ENCODE measurements around the gene UTF1.

UTF1 gene

GRCh38 chr10:133230044-133230361 is at the start of gene UTF1:
TSS of gene UTF1 (plus strand) at chr10:133230217. CDS start at chr10:133230289, 72 bp downstream.
- DNase-seq (ENCODE audit: low spot score) = no peak

DNA sequence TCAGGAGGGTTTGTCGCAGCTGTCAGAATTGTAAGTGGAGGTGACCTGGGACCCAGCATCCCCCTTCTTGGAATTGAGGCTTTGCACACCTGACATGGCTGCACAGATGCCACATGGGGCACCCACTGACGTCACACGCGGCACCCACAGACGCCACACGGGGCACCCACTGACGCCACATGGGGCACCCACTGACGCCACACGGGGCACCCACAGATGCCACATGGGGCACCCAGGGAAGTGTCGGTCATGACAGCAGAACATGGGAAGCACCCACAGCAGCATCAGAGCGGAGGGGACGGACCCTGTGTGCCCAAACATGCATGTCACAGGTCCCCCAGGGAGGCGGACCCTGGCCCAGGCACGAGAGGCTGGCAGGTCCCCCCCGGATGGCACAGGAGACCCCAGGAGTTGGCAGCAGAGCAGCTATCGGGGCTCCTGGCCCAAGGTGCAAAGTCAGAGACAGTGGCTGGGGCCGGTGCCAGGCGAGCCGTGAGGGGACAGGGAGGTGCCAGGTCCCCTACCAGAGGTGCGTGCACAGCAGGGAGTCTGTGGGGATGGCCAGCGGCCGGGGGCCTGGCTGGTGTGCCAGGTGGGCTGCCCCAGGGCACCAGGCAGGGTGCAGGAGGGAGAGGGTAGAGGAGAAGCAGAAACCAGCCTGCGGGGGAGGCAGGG is 48.9 kb upstream of the UTF1 start:
- no peak for DNase-seq (ENCODE audit: low spot score)

DNA sequence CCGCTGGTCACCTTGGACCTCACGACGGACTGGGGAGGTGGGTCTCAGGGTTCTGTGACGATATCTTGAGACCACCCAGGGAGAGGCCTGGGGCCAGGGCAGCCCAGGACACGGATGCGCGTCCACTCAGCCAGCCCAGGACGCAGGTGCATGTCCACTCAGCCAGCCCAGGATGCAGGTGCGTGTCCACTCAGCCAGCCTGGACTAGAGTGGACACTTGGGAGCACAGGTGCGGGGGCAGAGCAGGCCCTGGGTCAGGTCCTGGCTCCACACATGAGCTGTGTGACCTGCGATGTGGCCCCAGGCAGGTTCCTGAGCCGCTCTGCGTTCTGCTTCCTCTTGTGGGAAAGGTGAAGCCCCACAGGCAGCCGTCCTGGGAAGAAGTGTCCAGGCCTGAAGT is 47.8 kb upstream of the UTF1 start:
- DNase-seq (ENCODE audit: low spot score) = no peak

DNA sequence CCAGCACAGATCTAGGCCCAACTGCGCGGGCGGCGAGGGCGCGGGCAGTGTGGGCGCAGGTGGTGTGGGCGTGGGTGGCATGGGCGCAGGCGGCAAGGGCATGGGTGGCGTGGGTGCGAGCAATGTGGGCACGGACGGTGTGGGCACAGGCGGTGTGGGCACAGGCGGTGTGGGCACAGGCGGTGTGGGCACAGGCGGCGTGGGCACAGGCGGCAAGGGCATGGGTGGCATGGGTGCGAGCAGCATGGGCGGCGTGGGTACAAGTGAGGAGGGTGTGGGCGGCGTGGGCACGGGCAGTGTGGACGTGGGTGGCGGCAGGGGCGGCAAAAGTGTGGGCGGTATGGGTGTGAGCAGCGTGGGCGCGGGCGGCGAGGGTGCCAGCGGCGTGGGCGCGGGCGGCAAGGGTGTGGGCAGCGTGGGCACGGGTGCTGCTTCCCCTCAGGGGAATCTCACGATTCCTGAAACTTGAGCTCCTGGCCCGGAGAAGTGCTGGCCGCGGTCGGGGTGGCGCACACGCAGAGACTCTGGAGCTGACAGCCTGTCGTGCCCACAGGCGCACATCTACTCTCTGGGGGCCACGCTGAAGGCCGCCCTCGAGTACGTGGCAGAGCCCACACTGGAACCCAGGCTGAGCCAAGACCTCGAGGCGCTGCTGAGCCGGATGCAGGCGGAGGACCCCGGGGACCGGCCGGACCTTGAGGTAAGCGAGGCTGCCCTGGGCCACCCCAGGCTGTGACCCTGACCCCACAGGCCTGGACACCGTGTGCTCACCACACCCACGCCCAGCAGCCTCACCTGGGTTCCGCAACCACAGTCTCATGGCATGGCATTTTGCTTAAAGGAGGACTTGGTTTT is 47.0 kb upstream of the UTF1 start:
- no peak for DNase-seq (ENCODE audit: low spot score)

DNA sequence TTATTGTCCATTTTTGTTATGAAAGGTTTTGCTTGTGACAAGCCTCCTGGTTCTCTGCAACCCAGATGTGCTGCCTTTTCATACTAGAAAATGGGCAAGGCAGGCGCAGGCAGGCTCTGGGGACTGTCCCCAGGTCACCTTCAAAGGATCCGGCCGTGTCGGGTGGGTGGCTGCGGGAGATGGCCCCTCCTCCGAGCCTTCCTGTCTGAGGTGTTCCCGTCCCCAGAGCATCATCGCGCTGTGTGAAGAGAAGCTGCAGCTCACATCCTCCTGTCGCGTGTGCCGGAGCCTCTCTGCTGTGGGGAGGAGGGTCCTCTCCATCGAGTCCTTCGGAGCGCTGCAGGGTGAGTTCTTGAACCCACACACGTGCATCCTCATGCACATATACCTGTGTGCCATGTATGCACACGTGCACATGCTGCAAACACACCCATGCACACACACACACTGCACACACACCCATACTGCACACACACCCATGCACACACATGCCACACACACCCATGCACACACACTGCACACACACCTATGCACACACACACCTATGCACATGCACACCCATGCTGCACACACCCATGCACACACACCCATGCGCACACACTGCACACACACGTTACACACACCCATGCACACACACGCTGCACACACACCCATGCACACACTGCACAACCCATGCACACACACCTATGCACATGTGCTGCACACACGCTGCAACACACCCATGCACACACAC is 46.2 kb upstream of the UTF1 start:
- DNase-seq (ENCODE audit: low spot score) = no peak

GRCh38 chr10:133184591-133185244 is 45.3 kb upstream of the UTF1 start:
- no peak for DNase-seq (ENCODE audit: low spot score)

DNA sequence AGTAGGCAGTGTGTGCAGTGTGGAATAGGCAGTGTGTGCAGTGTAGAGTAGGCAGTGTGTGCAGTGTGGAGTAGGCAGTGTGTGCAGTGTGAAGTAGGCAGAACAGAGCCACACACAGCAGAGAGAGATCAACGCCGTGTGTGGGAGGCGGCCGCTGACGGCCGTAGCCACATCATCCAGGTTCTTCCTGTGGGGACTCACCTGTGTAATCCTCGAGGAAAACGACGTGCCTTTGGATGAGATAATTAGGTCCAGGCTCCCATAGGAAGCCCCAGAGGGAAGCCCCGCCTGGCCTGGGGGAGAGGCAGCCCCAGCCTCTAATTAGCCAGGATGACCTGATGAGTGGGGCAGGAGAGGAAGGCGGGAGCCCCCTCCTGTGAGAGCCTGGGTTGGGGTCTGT is 44.6 kb upstream of the UTF1 start:
- no peak for DNase-seq (ENCODE audit: low spot score)

DNA sequence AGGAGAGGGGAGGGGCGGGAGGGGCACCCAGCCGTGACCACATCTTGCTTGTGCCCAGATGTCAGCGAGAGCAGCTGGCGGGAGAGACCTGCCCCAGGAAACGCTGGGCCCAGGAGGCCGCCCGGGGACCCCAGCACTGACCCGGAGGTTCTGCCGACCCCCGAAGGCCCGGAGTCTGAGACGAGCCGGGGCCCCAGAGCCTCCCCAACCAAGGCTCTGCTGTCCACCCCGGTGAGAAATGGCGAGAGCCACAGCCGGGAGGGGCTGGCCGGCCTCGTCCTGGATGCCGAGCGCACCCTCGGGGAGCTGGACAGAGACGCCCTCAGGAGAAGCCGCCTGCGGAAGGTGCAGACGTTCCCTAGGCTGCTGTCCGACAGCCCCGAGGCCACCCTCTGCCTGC is 44.1 kb upstream of the UTF1 start:
- DNase-seq (ENCODE audit: low spot score) = no peak

DNA sequence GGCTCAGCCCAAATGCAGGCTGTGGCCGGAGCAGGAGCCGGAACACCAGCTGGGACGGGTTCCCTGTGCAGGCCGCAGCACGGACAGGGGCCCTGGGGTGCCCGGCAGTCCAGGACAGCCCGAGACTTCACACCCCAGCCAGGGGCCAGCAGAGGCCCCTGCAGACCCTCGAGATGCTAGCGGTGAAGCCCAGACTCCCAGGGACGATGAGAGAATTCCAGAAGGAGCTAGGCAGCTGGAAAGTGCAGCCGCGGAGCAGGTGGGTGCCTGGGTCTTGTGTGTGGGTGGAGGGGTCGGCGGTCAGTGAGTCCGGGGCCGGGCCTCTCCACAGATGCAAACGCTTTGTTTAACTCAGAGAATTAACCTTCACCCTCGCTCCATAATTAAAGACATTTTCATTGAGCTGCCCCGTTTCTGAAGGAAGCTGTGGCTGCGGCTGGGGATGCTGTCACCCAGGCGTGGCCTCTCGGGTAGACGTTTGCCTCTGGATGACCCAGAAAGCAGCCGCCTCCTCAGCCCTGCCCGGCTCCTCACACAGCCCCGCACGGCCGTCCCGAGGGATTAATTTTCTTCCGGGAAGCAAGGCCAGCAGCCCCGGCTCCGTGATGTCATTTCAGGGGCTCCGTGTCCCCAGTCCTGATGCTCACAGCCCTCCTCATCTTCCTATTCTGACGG is 43.5 kb upstream of the UTF1 start:
- no peak for DNase-seq (ENCODE audit: low spot score)

DNA sequence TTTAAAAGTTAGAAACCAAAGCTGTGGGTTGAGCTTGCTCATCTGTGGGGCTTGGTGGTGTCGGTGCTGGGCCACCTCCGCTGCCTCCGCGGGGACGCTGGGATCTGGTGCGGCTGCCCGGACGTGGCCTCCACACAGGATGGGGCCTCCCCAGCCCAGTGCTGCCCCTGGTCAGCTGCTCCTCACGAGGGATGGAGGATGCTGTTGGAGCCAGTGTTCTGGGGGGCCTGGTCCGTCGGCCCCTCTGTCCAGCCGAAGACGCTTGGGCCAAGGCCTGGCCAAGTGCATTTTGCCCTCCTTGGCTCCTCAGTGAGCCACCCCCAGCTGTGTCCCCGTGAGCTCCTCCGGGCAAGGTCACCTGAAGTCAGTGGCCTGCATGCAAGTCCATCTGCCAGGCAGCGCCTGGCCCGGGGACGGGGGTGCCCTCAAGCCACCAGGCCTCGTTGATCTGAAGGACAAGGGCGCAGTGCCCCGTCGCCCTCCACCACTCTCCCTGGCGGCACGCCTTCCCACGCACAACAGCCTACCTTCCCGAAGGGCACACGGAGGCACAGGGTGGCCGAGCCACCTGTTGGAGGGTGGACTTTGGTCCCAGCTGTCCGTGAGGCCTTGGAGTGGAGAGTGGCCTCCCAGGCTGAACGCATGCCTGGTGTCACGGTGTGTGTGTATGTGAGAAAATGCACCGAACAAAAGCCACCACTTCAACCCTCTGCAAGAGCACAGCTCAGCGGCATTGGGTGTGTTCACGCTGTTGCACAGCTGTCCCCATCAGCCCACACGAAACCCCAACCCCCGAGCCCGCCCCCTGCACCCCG is 42.7 kb upstream of the UTF1 start:
- no peak for DNase-seq (ENCODE audit: low spot score)

DNA sequence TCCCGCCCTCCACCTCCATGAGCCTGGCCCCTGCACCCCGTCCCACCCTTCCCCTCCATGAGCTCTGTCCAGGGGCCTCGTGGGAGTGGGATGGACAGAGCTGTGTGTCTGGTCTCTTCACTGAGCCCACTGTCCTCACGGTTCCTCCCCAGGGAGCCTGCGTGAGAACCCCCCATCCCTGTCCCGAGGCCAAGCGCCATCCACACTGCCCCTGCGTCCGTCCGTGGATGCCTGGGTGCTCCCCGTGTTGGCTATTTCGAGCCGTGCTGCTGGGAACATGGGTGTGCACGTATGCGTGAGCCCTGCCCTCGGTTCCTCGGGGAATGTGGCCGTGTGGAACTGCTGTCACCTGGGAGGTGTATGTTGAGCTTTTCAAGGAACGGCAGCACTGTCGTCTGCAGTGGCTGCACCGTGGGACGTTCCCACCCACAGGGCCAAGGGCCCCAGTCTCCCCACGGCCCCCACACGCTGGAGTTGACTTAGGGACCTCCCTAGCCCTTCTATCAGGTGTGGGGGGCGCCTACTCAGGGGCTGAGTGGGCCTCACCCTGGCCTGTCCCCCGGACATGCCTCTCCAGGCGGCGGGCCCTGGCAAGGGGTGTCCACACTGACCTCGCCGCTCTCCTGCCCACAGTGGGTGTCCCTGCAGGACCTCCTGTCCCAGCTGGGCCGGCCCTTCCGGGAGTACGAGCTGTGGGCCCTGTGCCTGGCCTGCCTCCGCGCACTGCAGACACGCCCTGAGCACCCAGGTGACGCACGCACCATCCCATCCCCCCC is 41.9 kb upstream of the UTF1 start:
- DNase-seq (ENCODE audit: low spot score) = no peak

GRCh38 chr10:133189256-133189655 is 40.8 kb upstream of the UTF1 start:
- DNase-seq (ENCODE audit: low spot score) = no peak

DNA sequence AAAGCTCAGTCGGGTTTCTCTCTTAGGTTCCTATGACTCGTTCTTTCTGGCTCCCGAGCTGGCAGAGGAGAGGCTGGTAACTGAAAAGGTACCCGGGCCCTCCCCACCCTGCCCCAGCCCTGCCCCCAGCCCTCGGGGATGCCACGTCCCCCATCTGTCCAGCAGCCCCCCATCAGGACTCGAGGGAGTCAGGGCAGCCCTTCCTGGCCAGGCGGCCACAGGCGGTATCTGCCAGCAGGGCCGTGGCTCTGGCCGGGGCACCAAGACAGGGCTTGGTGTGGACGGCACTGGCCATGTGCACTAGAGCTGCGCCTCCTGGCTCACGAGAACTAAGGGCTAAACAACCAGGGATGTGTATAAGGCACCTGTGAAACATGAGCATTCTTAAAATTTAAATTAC is 40.3 kb upstream of the UTF1 start:
- no peak for DNase-seq (ENCODE audit: low spot score)

DNA sequence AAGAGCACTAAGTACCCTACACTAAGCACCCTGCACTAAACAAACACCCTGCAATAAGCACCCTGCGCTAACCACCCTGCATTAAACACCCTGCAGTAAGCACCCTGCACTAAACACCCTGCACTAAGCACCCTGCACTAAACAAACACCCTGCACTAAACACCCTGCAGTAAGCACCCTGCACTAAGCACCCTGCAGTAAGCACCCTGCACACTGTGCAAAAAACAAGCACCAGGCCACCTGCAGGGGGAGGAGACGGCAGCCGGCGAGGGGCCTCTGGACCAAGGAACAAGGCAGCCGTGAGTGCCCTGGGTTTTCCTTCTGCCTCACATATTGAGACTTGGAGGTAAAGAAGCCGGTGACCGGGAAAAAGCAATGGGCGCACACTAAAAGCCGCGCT is 39.8 kb upstream of the UTF1 start:
- no peak for DNase-seq (ENCODE audit: low spot score)

- no peak for DNase-seq (ENCODE audit: low spot score)
Observed at GRCh38 chr10:133191651-133192050, 38.4 kb upstream of the UTF1 start.

- DNase-seq (ENCODE audit: low spot score) = no peak
Observed at GRCh38 chr10:133194151-133194550, 35.9 kb upstream of the UTF1 start.

- DNase-seq (ENCODE audit: low spot score) = no peak
Observed at GRCh38 chr10:133195096-133195495, 34.9 kb upstream of the UTF1 start.

GRCh38 chr10:133195611-133196010 is 34.4 kb upstream of the UTF1 start:
- DNase-seq (ENCODE audit: low spot score) = no peak

DNA sequence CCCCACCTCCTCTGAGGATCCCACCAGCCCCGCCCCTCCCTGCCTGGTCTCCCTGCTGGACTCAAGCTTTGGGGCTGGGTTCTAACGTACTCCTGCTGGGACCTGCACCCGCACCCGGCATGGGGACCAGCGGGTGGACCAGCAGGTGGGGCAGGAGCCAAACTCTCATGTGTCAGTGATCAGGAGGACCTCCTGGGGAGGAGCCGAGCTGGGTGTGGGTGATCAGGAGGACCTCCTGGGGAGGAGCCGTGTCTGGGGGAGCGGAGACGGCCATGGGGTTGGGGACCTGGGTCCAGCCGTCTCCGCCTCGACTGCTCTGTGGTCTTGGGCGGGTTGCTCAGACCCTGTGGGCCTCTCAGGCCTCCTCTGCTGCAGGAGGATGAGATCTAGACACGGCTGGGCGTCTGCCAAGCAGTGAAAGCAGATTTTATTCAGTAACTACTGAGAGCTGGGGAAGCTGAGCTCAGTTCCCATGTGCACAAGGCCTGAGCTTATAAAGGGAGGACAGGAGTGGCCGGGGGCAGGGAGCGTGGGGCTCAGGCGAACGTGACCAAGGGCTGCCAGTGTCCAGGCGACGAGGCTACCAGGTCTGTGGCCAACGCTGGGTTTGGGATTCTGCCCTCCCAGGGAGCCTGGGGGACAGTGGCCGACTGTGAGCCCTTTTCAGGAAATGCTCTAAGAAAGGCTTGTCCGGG is 33.6 kb upstream of the UTF1 start:
- no peak for DNase-seq (ENCODE audit: low spot score)

Measured in putamen (tissue), 1 donor.